Peyer's patch (tissue), 4 donors: ENCODE data around the gene NPHS2. TPM values are rescaled to one million over a fixed set of nuclear protein-coding genes. Genes with fewer than 3 reads are reported as not detected.
A peak's percentile ranks its signal among the peaks of the same experiment; 100 is the strongest.

Experiments
- DNase-seq, 3 donors: peaks; one replicate each; pipeline ENCODE4 v3.0.0-alpha.2; 2017 to 2019
- H3K27ac ChIP-seq, 4 donors: fragments of 200-600 bp; sonication (generic); one replicate each; pipeline ENCODE4 v1.5.1; 2016 to 2019
- H3K27me3 ChIP-seq, 2 donors: fragments of 200-600 bp; sonication (generic); one replicate each; pipeline ENCODE4 v1.5.1; 2019
- H3K36me3 ChIP-seq, 3 donors: fragments of 200-600 bp; sonication (generic); one replicate each; pipeline ENCODE4 v1.5.1; 2016 to 2019
- H3K4me1 ChIP-seq, 4 donors: fragments of 200-600 bp; sonication (generic); one replicate each; pipeline ENCODE4 v1.5.1; 2016 to 2019
- H3K4me3 ChIP-seq, 4 donors: fragments of 200-600 bp; sonication (generic); 1 replicate in 3 of 4; 2 replicates in 1 of 4; pipeline ENCODE4 v1.5.1; 2016 to 2019; ENCODE audit warnings: mild to moderate bottlenecking in 1 of 4
- H3K9me3 ChIP-seq, 4 donors: fragments of 200-600 bp; sonication (generic); one replicate each; pipeline ENCODE4 v1.5.1; 2016 to 2019; ENCODE audit warnings: mild to moderate bottlenecking in 1 of 4
- CTCF ChIP-seq, 6 experiments: fragments of 450-650 bp in 4 of 6; fragments of 200-600 bp in 2 of 6; sonication (generic) in 1 of 6; IDR thresholded peaks; one replicate each; pipeline ENCODE4 v1.5.1; 2017 to 2019; ENCODE audit warnings: antibody characterized with exemption in 6 of 6, mild to moderate bottlenecking in 3 of 6, moderate library complexity in 1 of 6
- POLR2A ChIP-seq, 2 donors: fragments of 450-650 bp; IDR thresholded peaks; one replicate each; pipeline ENCODE4 v1.5.1; 2017; ENCODE audit warnings: antibody characterized with exemption in 2 of 2, mild to moderate bottlenecking in 2 of 2, moderate library complexity in 2 of 2
- total RNA-seq, 4 donors: library from RNA; depleted of rRNA; stranded (reverse); fragments of >200 nt; gene quantifications; one replicate each; pipeline ENCODE4 v1.1.0, GENCODE V29; 2016

NPHS2 gene
- total RNA-seq, 4 donors from 2014 or later, result not detected

- Histone ChIP-seq H3K4me3 (no peak overlapping the region), H3K4me1 (peaks cover 0 to 8% (median 0%) of the 10 kb centered on the region in 4 donors), H3K27me3 (no peaks in the 10 kb centered on the region), H3K9me3 (peaks cover 0 to 4% (median 0%) of the 10 kb centered on the region in 4 donors), H3K27ac (no peak overlapping the region), H3K36me3 (no peaks in the 10 kb centered on the region)
- DNase-seq, result no peak
- TF ChIP-seq CTCF (IDR thresholded peaks at IDR 0.05) (no peak), POLR2A (IDR thresholded peaks at IDR 0.05) (no peak)
These were observed 11.6 kb upstream of the NPHS2 start for GRCh38 chr1:179587336-179587735.

- H3K4me3 ChIP-seq, result peak overlapping the region in 3 of 4 donors; percentile 16 to 47 (median 42)
These were observed 10.5 kb upstream of the NPHS2 start for GRCh38 chr1:179586107-179586823.

GRCh38 chr1:179583771-179584320 lies 8.1 kb upstream of the NPHS2 start:
- H3K9me3 ChIP-seq, result no peaks in the 10 kb centered on the region
- H3K27me3 ChIP-seq, result no peaks in the 10 kb centered on the region
- H3K27ac ChIP-seq, result no peak overlapping the region
- H3K4me3 ChIP-seq, result no peak overlapping the region
- H3K36me3 ChIP-seq, result no peaks in the 10 kb centered on the region
- no peaks in the 10 kb centered on the region for H3K4me1 ChIP-seq
- no peak for DNase-seq
- TF ChIP-seq POLR2A (IDR thresholded peaks at IDR 0.05) (no peak), CTCF (IDR thresholded peaks at IDR 0.05) (no peak)

More at GRCh38 chr1:179586107-179586823, 10.5 kb upstream of the NPHS2 start:
- no peaks in the 10 kb centered on the region for H3K36me3 ChIP-seq
- H3K27me3 ChIP-seq, result no peaks in the 10 kb centered on the region
- H3K4me1 ChIP-seq, result peaks cover 0 to under 1% (median 0%) of the 10 kb centered on the region in 4 donors
- H3K9me3 ChIP-seq, result no peaks in the 10 kb centered on the region
- DNase-seq, result peak in 2 of 3 donors; percentile 55 to 80
- TF ChIP-seq POLR2A (IDR thresholded peaks at IDR 0.05), result no peak
- TF ChIP-seq CTCF (IDR thresholded peaks at IDR 0.05), result peak in 4 of 6 experiments; percentile 32 to 56 (median 52)
- H3K27ac ChIP-seq, result peak overlapping the region; percentile 38 to 74 (median 48)

- Histone ChIP-seq H3K4me1 (peaks cover 0 to 9% (median 0%) of the 10 kb centered on the region in 4 donors), H3K36me3 (no peaks in the 10 kb centered on the region), H3K27ac (no peak overlapping the region), H3K4me3 (no peak overlapping the region), H3K27me3 (peaks cover 0 to 9% of the 10 kb centered on the region in 2 donors), H3K9me3 (no peaks in the 10 kb centered on the region)
- no peak for DNase-seq
- TF ChIP-seq POLR2A (IDR thresholded peaks at IDR 0.05) (no peak), CTCF (IDR thresholded peaks at IDR 0.05) (no peak)
These were observed 761 bp upstream of the NPHS2 start for GRCh38 chr1:179576509-179576908.

- TF ChIP-seq CTCF (IDR thresholded peaks at IDR 0.05), result no peak
- no peak for TF ChIP-seq POLR2A (IDR thresholded peaks at IDR 0.05)
These were observed 17.7 kb downstream of the NPHS2 start for GRCh38 chr1:179558078-179558477.

More at GRCh38 chr1:179558078-179558477, 17.7 kb downstream of the NPHS2 start:
- Histone ChIP-seq H3K27ac (no peak overlapping the region), H3K4me3 (no peak overlapping the region), H3K36me3 (no peaks in the 10 kb centered on the region), H3K9me3 (no peaks in the 10 kb centered on the region), H3K4me1 (no peaks in the 10 kb centered on the region), H3K27me3 (no peaks in the 10 kb centered on the region)
- DNase-seq, result no peak
